ENCODE measurements around the gene ADAMTS16.
A peak's percentile ranks its signal among the peaks of the same experiment; 100 is the strongest.

Gene ADAMTS16

GRCh38 chr5:5141625-5142525 lies 1.7 kb downstream of the ADAMTS16 start:
- DNase-seq (ENCODE audit: low spot score): peak; percentile 72

- no peak for DNase-seq (ENCODE audit: low spot score)
These were observed 4.3 kb downstream of the ADAMTS16 start for GRCh38 chr5:5144441-5144840.

- peak; percentile 88 for DNase-seq (ENCODE audit: low spot score)
These were observed 5.8 kb downstream of the ADAMTS16 start for GRCh38 chr5:5145651-5146529.

- DNase-seq (ENCODE audit: low spot score): no peak
These were observed 6.5 kb downstream of the ADAMTS16 start for GRCh38 chr5:5146530-5147160.

GRCh38 chr5:5149154-5149553 lies 9.0 kb downstream of the ADAMTS16 start:
- DNase-seq (ENCODE audit: low spot score): no peak

GRCh38 chr5:5150667-5151066 lies 10.5 kb downstream of the ADAMTS16 start:
- no peak for DNase-seq (ENCODE audit: low spot score)

- no peak for DNase-seq (ENCODE audit: low spot score)
These were observed 14.6 kb downstream of the ADAMTS16 start for GRCh38 chr5:5154733-5155132.

- no peak for DNase-seq (ENCODE audit: low spot score)
These were observed 15.5 kb downstream of the ADAMTS16 start for GRCh38 chr5:5155617-5156016.

- DNase-seq (ENCODE audit: low spot score): no peak
These were observed 16.4 kb downstream of the ADAMTS16 start for GRCh38 chr5:5156471-5157082.

GRCh38 chr5:5158472-5158895 lies 18.4 kb downstream of the ADAMTS16 start:
- DNase-seq (ENCODE audit: low spot score): no peak

GRCh38 chr5:5159282-5160103 lies 19.4 kb downstream of the ADAMTS16 start:
- no peak for DNase-seq (ENCODE audit: low spot score)

- no peak for DNase-seq (ENCODE audit: low spot score)
These were observed 24.0 kb downstream of the ADAMTS16 start for GRCh38 chr5:5164163-5164562.

- DNase-seq (ENCODE audit: low spot score): no peak
These were observed 25.4 kb downstream of the ADAMTS16 start for GRCh38 chr5:5165541-5166002.

- DNase-seq (ENCODE audit: low spot score): no peak
These were observed 29.3 kb downstream of the ADAMTS16 start for GRCh38 chr5:5169466-5169865.

GRCh38 chr5:5178136-5178535 lies 38.0 kb downstream of the ADAMTS16 start:
- no peak for DNase-seq (ENCODE audit: low spot score)

- DNase-seq (ENCODE audit: low spot score): no peak
These were observed 38.5 kb downstream of the ADAMTS16 start for GRCh38 chr5:5178580-5178979.

- peak; percentile 7 for DNase-seq (ENCODE audit: low spot score)
These were observed 38.9 kb downstream of the ADAMTS16 start for GRCh38 chr5:5179079-5179478.

GRCh38 chr5:5179597-5179996 lies 39.5 kb downstream of the ADAMTS16 start:
- DNase-seq (ENCODE audit: low spot score): no peak

- no peak for DNase-seq (ENCODE audit: low spot score)
These were observed 41.7 kb downstream of the ADAMTS16 start for GRCh38 chr5:5181650-5182324.

- DNase-seq (ENCODE audit: low spot score): no peak
These were observed 42.5 kb downstream of the ADAMTS16 start for GRCh38 chr5:5182508-5183188.
